ENCODE results near the gene TREH.

The TREH gene

GRCh38 chr11:118641397-118642019, 37.9 kb downstream of the TREH start:
- no peak overlapping the region for H3K9ac ChIP-seq (ENCODE audit: low read depth, low read length)
- H3K9me3 ChIP-seq (ENCODE audit: insufficient read depth, low read depth, low read length) = no peaks in the 10 kb centered on the region
- H3K27ac ChIP-seq (ENCODE audit: low read length) = no peak overlapping the region
- peaks cover 68% of the 10 kb centered on the region for H3K36me3 ChIP-seq (ENCODE audit: insufficient read depth, low read depth, low read length)
- no peak overlapping the region for H3K4me3 ChIP-seq (ENCODE audit: low read length)
- H3K4me1 ChIP-seq (ENCODE audit: insufficient read depth, low read length) = no peaks in the 10 kb centered on the region
- H3K27me3 ChIP-seq (ENCODE audit: insufficient read depth, low read length) = no peaks in the 10 kb centered on the region

DNA sequence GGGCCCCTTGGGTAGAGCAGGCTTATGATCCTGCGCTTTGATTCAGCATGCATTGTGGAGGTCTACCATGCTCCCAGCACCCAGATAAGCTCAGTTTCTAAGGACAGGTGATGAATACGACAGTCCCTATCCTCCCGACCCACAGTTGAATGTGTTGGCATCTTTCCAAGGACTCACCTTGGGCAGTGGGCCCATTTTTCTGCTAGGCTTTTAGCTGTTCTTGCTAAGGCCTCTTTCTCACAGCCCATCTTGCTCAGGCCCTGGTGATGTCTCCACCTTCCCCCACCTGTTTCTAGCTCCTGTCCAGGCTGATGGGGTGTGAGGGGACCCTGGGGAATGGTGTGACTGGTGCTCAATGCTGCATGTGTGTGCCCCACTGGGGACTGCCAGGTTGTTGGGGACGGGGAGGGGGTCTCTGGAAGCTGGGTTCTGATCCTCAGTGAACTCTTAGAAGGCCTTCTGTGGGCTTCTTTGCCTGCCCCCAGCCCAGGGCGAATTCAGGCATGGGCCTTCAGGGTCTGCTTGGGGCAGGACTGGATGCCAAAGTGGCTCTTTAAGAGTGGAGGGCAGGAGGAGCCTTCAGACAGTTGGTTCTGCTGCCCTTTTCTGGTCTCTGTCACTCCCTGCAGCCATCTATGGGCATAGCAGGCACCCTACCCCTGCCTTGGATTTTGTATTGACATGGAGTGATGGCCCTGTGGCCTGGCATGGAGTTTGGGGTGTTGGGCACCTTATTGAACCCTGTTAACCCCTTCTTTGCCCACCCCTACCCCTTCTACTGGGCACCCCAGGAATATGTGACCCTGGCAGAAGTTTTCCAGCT, 38.9 kb downstream of the TREH start:
- no peaks in the 10 kb centered on the region for H3K27me3 ChIP-seq (ENCODE audit: insufficient read depth, low read length)
- no peak overlapping the region for H3K4me3 ChIP-seq (ENCODE audit: low read length)
- H3K9ac ChIP-seq (ENCODE audit: low read depth, low read length) = no peak overlapping the region
- peaks cover 7% of the 10 kb centered on the region for H3K4me1 ChIP-seq (ENCODE audit: insufficient read depth, low read length)
- H3K9me3 ChIP-seq (ENCODE audit: insufficient read depth, low read depth, low read length) = no peaks in the 10 kb centered on the region
- H3K36me3 ChIP-seq (ENCODE audit: insufficient read depth, low read depth, low read length) = peaks cover 70% of the 10 kb centered on the region
- H3K27ac ChIP-seq (ENCODE audit: low read length) = no peak overlapping the region

DNA sequence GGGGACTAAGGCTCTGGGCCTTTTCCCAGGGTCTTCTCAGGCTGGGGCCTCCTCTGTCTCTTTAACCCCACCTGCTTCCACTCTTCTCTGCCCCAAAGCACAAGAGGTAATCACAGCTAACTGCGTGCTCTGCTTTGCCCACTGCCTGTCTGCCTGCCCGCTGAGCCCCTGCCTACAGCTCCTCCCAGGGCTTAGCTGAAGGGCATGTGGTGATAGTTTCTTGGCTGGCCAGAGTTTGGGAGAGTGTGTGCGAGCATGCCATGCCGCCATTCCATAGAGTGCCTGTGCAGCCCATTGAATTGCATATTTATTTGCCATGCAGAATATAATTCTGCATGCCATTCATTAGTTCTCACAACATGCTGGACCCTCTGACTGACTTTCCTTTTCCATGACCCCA, 39.6 kb downstream of the TREH start:
- Histone ChIP-seq H3K9me3 (ENCODE audit: insufficient read depth, low read depth, low read length) (no peaks in the 10 kb centered on the region), H3K27me3 (ENCODE audit: insufficient read depth, low read length) (no peaks in the 10 kb centered on the region), H3K36me3 (ENCODE audit: insufficient read depth, low read depth, low read length) (peaks cover 65% of the 10 kb centered on the region), H3K9ac (ENCODE audit: low read depth, low read length) (no peak overlapping the region), H3K4me1 (ENCODE audit: insufficient read depth, low read length) (peaks cover 9% of the 10 kb centered on the region), H3K4me3 (ENCODE audit: low read length) (no peak overlapping the region), H3K27ac (ENCODE audit: low read length) (no peak overlapping the region)

DNA sequence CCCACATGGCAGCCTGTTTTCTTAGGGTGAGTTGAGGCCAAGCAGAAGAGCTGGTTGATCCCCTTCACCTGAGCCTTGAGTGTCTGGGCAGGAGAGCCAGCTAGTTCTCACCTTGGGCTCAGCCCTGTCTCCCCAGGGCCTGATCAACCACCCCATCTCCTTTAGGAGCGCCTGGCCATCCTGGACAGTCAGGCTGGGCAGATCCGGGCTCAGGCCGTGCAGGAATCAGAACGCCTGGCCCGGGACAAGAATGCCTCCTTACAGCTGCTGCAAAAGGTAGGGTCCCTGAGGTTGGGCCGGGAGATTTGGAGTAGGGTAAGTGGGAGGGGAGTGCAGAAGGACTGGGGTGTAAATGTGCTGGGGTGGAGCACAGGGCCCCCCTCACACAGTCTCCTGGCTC, 40.7 kb downstream of the TREH start:
- Histone ChIP-seq H3K27ac (ENCODE audit: low read length) (no peak overlapping the region), H3K4me1 (ENCODE audit: insufficient read depth, low read length) (peaks cover 16% of the 10 kb centered on the region), H3K27me3 (ENCODE audit: insufficient read depth, low read length) (no peaks in the 10 kb centered on the region), H3K36me3 (ENCODE audit: insufficient read depth, low read depth, low read length) (peaks cover 53% of the 10 kb centered on the region), H3K9ac (ENCODE audit: low read depth, low read length) (no peak overlapping the region), H3K4me3 (ENCODE audit: low read length) (no peak overlapping the region), H3K9me3 (ENCODE audit: insufficient read depth, low read depth, low read length) (no peaks in the 10 kb centered on the region)

GRCh38 chr11:118636569-118637290, 42.7 kb downstream of the TREH start:
- Histone ChIP-seq H3K9me3 (ENCODE audit: insufficient read depth, low read depth, low read length) (no peaks in the 10 kb centered on the region), H3K4me1 (ENCODE audit: insufficient read depth, low read length) (peaks cover 16% of the 10 kb centered on the region), H3K9ac (ENCODE audit: low read depth, low read length) (no peak overlapping the region), H3K27me3 (ENCODE audit: insufficient read depth, low read length) (no peaks in the 10 kb centered on the region), H3K27ac (ENCODE audit: low read length) (no peak overlapping the region), H3K4me3 (ENCODE audit: low read length) (no peak overlapping the region), H3K36me3 (ENCODE audit: insufficient read depth, low read depth, low read length) (peaks cover 48% of the 10 kb centered on the region)

DNA sequence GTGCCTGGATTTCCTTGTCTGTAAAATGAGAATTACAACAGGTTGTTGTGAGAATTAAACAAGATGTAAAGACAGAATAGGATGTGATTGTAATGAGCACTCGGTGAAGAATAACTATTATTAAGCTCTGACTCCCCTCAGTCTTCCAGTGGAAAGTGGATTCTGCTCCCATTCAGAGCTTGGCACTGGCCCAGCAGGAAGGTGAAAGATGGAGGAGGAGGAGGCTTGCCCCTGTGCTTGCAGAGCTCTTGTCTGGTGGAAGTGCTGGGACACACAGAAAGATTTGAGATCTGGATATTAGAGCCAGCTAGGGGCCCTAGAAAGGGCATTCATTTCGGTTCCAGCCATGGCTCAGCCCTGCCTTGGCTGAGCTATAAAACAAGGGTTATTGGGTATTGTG, 43.8 kb downstream of the TREH start:
- peak overlapping the region; percentile 70 for H3K4me3 ChIP-seq (ENCODE audit: low read length)
- H3K27ac ChIP-seq (ENCODE audit: low read length) = peak overlapping the region; percentile 43
- peaks cover 59% of the 10 kb centered on the region for H3K36me3 ChIP-seq (ENCODE audit: insufficient read depth, low read depth, low read length)
- H3K4me1 ChIP-seq (ENCODE audit: insufficient read depth, low read length) = peaks cover 16% of the 10 kb centered on the region
- no peaks in the 10 kb centered on the region for H3K27me3 ChIP-seq (ENCODE audit: insufficient read depth, low read length)
- no peaks in the 10 kb centered on the region for H3K9me3 ChIP-seq (ENCODE audit: insufficient read depth, low read depth, low read length)
- peak overlapping the region; percentile 89; the same call in 1 of the 2 replicates for H3K9ac ChIP-seq (ENCODE audit: low read depth, low read length)

DNA sequence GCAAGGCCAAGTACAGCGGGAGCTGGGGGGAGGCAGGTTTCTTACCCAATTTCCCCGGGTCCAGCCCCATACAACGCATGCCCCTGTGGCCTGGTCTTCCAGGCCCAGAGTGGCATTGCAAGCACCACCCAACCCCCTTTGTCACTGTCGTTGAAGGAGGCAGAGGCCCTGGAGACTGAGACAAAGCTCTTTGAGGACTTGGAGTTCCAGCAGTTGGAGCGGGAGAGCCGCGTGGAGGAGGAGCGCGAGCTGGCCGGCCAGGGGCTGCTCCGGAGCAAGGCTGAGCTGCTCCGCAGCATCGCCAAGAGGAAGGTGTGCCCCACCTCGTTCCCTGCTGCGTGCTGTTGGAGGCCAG, 44.2 kb downstream of the TREH start:
- H3K27ac ChIP-seq (ENCODE audit: low read length) = peak overlapping the region; percentile 43
- H3K9me3 ChIP-seq (ENCODE audit: insufficient read depth, low read depth, low read length) = no peaks in the 10 kb centered on the region
- H3K9ac ChIP-seq (ENCODE audit: low read depth, low read length) = peak overlapping the region; percentile 89
- peak overlapping the region; percentile 70 for H3K4me3 ChIP-seq (ENCODE audit: low read length)
- peaks cover 16% of the 10 kb centered on the region for H3K4me1 ChIP-seq (ENCODE audit: insufficient read depth, low read length)
- H3K36me3 ChIP-seq (ENCODE audit: insufficient read depth, low read depth, low read length) = peaks cover 62% of the 10 kb centered on the region
- no peaks in the 10 kb centered on the region for H3K27me3 ChIP-seq (ENCODE audit: insufficient read depth, low read length)

DNA sequence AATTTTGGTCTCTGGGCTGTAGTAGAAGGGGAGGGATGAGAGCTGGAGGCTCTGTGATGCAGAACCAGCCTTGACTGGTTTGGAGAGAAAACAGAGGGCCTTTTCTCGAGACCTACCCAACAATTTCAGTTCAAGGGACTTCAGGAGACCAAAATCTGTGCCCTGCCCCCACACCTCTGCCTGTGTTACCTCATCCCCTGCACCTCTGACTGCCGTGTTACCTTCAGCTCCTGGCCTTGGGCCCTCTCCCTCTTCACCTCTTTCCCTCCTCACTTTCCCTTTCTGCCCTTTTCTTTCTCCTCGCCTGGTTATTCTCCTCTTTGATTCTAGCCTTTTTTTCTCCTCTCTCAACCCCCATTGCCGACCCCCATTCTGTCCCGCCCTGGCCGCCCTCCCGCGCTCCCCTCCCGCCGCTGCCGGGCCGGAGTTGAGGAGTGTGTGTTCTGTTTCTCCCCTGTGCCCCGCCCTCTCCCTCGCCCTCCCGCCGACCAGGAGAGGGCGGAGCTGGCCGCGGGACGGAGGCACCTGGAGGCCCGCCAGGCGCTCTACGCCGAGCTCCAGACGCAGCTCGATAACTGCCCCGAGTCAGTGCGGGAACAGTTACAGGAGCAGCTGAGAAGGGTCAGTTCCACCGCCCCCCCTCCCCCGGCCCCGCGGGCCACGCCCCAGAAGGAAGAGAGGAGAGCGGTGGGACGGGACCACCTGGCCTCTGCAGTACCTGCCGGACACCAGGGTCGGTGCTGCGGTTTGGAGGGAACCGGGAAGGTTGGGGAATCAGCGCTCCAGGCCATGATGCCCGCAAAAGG, 44.8 kb downstream of the TREH start:
- Histone ChIP-seq H3K9me3 (ENCODE audit: insufficient read depth, low read depth, low read length) (no peaks in the 10 kb centered on the region), H3K4me1 (ENCODE audit: insufficient read depth, low read length) (peaks cover 16% of the 10 kb centered on the region), H3K4me3 (ENCODE audit: low read length) (peak overlapping the region; percentile 70), H3K9ac (ENCODE audit: low read depth, low read length) (peak overlapping the region; percentile 89), H3K27ac (ENCODE audit: low read length) (peak overlapping the region; percentile 65), H3K27me3 (ENCODE audit: insufficient read depth, low read length) (no peaks in the 10 kb centered on the region), H3K36me3 (ENCODE audit: insufficient read depth, low read depth, low read length) (peaks cover 61% of the 10 kb centered on the region)

DNA sequence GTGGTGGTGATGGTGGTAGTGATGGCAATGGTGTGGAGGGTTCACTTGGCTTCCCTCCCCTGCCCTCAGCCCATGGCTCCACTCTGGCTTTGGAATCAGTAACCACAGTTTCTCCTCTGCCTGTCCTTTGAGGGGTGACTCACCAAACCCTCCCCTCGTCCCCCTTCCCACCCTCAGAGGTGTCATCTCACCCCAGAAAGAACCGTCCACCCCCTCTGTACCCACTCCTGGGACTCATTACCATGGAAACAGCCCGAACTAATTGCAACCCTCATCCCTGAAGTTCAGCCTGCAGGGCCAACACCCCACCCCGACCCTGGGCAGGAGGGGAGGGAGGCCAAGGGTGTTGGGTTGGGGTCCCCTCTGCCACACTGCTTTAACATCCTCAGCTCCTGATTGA, 45.5 kb downstream of the TREH start:
- H3K27me3 ChIP-seq (ENCODE audit: insufficient read depth, low read length) = no peaks in the 10 kb centered on the region
- peak overlapping the region; percentile 70; the same call in 1 of the 2 replicates for H3K4me3 ChIP-seq (ENCODE audit: low read length)
- H3K27ac ChIP-seq (ENCODE audit: low read length) = peak overlapping the region; percentile 65
- no peaks in the 10 kb centered on the region for H3K9me3 ChIP-seq (ENCODE audit: insufficient read depth, low read depth, low read length)
- peaks cover 63% of the 10 kb centered on the region for H3K36me3 ChIP-seq (ENCODE audit: insufficient read depth, low read depth, low read length)
- H3K9ac ChIP-seq (ENCODE audit: low read depth, low read length) = peak overlapping the region; percentile 89; the same call in 1 of the 2 replicates
- H3K4me1 ChIP-seq (ENCODE audit: insufficient read depth, low read length) = peaks cover 16% of the 10 kb centered on the region

GRCh38 chr11:118633319-118633690, 46.1 kb downstream of the TREH start:
- Histone ChIP-seq H3K27ac (ENCODE audit: low read length) (no peak overlapping the region), H3K36me3 (ENCODE audit: insufficient read depth, low read depth, low read length) (peaks cover 63% of the 10 kb centered on the region), H3K9ac (ENCODE audit: low read depth, low read length) (no peak overlapping the region), H3K4me1 (ENCODE audit: insufficient read depth, low read length) (peaks cover 16% of the 10 kb centered on the region), H3K9me3 (ENCODE audit: insufficient read depth, low read depth, low read length) (no peaks in the 10 kb centered on the region), H3K4me3 (ENCODE audit: low read length) (no peak overlapping the region), H3K27me3 (ENCODE audit: insufficient read depth, low read length) (no peaks in the 10 kb centered on the region)

GRCh38 chr11:118632577-118633318, 46.7 kb downstream of the TREH start:
- Histone ChIP-seq H3K27me3 (ENCODE audit: insufficient read depth, low read length) (no peaks in the 10 kb centered on the region), H3K4me3 (ENCODE audit: low read length) (no peak overlapping the region), H3K4me1 (ENCODE audit: insufficient read depth, low read length) (peaks cover 16% of the 10 kb centered on the region), H3K36me3 (ENCODE audit: insufficient read depth, low read depth, low read length) (peaks cover 67% of the 10 kb centered on the region), H3K9me3 (ENCODE audit: insufficient read depth, low read depth, low read length) (no peaks in the 10 kb centered on the region), H3K9ac (ENCODE audit: low read depth, low read length) (no peak overlapping the region), H3K27ac (ENCODE audit: low read length) (no peak overlapping the region)
